Parathyroid adenoma (tissue), 2 donors: ENCODE data around the gene PON2.

Source experiments
- H2AFZ ChIP-seq: fragments of 300-600 bp; sonication (generic); one replicate; pipeline ENCODE4 v1.7.0; 2017; ENCODE audit warnings: antibody characterized with exemption, mild to moderate bottlenecking
- H3K27ac ChIP-seq: fragments of 300-600 bp; sonication (generic); one replicate; pipeline ENCODE4 v1.7.0; 2017
- H3K27me3 ChIP-seq: fragments of 300-600 bp; sonication (generic); one replicate; pipeline ENCODE4 v1.7.0; 2017; ENCODE audit warnings: low read length; ENCODE audit not compliant: control insufficient read depth, insufficient read depth
- H3K36me3 ChIP-seq: fragments of 300-600 bp; sonication (generic); one replicate; pipeline ENCODE4 v1.7.0; 2017; ENCODE audit warnings: low read length; ENCODE audit not compliant: control insufficient read depth, insufficient read depth
- H3K4me1 ChIP-seq: fragments of 300-600 bp; sonication (generic); one replicate; pipeline ENCODE4 v1.7.0; 2017; ENCODE audit warnings: control low read depth
- H3K4me2 ChIP-seq: fragments of 300-600 bp; sonication (generic); one replicate; pipeline ENCODE4 v1.7.0; 2017; ENCODE audit warnings: low read length
- H3K4me3 ChIP-seq: fragments of 300-600 bp; sonication (generic); one replicate; pipeline ENCODE4 v1.7.0; 2017; ENCODE audit warnings: low read depth, low read length
- H3K79me2 ChIP-seq: fragments of 300-600 bp; sonication (generic); one replicate; pipeline ENCODE4 v1.7.0; 2017; ENCODE audit warnings: control low read depth
- H3K9ac ChIP-seq: fragments of 300-600 bp; sonication (generic); one replicate; pipeline ENCODE4 v1.7.0; 2017; ENCODE audit warnings: mild to moderate bottlenecking
- H3K9me3 ChIP-seq: fragments of 300-600 bp; sonication (generic); one replicate; pipeline ENCODE4 v1.7.0; 2017; ENCODE audit warnings: low read length; ENCODE audit not compliant: control insufficient read depth
- TF ChIP-seq, protein P1 (sequence below): fragments of 300-600 bp; sonication (generic); IDR thresholded peaks from one replicate; pipeline ENCODE4 v1.7.0; 2017; ENCODE audit warnings: antibody characterized with exemption, mild to moderate bottlenecking
- donor health status: primary hyperparathyroidism.

Gene PON2

DNA sequence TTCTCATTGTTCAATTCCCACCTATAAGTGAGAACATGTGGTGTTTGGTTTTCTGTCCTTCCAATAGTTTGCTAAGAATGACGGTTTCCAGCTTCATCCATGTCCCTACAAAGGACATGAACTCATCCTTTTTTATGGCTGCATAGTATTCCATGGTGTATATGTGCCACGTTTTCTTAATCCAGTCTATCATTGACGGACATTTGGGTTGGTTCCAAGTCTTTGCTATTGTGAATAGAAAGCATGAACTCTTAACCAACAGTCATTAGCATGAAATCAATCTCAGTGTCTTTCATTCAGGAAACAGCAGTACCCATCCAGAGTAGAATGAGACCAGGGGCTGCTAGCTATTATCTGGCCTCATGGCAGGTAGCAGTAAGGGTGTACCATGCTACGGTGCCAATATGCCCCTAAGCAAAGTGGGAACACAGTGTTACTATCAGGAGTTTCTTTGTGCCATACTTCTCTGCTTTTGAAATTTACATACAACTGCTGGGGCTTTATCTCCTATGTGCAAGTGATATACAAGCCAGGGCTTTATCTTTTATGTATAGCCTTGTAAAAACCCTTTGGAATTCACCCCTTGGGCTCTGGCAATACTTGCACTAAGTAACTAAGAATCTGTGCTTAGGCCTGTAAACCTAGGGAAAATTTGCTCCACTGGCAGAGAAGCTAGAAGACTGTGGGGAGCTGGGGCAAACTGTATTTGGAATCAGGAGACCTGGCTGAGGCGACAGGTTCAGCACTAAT is 5.4 kb downstream of the PON2 start:
- H3K4me1 ChIP-seq: peaks cover 4% of the 10 kb centered on the region
- no peak overlapping the region for H3K27ac ChIP-seq
- no peak overlapping the region for H2AFZ ChIP-seq
- H3K79me2 ChIP-seq: no peaks in the 10 kb centered on the region
- no peaks in the 10 kb centered on the region for H3K36me3 ChIP-seq
- H3K9me3 ChIP-seq: no peaks in the 10 kb centered on the region
- H3K9ac ChIP-seq: no peak overlapping the region
- no peaks in the 10 kb centered on the region for H3K27me3 ChIP-seq
- no peak overlapping the region for H3K4me2 ChIP-seq
- TF ChIP-seq, protein P1, sequence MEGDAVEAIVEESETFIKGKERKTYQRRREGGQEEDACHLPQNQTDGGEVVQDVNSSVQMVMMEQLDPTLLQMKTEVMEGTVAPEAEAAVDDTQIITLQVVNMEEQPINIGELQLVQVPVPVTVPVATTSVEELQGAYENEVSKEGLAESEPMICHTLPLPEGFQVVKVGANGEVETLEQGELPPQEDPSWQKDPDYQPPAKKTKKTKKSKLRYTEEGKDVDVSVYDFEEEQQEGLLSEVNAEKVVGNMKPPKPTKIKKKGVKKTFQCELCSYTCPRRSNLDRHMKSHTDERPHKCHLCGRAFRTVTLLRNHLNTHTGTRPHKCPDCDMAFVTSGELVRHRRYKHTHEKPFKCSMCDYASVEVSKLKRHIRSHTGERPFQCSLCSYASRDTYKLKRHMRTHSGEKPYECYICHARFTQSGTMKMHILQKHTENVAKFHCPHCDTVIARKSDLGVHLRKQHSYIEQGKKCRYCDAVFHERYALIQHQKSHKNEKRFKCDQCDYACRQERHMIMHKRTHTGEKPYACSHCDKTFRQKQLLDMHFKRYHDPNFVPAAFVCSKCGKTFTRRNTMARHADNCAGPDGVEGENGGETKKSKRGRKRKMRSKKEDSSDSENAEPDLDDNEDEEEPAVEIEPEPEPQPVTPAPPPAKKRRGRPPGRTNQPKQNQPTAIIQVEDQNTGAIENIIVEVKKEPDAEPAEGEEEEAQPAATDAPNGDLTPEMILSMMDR: no peak
- H3K4me3 ChIP-seq: no peak overlapping the region

DNA sequence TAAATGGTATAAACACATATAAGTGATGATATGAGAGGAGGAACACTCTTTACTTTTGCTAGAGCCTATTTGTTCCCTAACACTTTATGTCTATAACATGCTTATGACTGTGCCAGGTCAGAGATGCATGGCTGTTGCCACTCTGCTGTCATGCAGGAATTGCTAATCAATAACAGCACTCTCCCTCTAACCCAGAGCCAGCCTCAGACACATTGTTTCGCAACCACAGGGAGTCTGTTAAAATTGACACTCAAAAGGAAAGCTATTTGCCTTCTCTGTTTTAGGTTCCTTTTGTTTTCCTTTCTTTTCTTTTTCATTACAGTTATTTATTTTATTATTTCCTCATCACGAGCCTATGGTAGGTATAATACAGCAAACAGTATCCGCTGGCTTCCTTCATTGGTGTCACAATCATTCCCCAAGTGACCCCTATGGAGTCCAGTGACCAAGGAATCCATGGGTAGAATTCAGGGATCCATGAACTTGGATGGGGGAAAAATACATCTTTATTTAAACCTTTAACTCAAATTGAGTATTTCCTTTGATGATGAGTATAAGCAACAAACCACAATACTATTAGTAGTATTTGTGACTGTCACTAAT is 6.8 kb downstream of the PON2 start:
- Histone ChIP-seq H2AFZ (no peak overlapping the region), H3K9ac (no peak overlapping the region), H3K4me2 (no peak overlapping the region), H3K79me2 (no peaks in the 10 kb centered on the region), H3K27me3 (no peaks in the 10 kb centered on the region), H3K4me1 (no peaks in the 10 kb centered on the region), H3K27ac (no peak overlapping the region), H3K4me3 (no peak overlapping the region), H3K9me3 (no peaks in the 10 kb centered on the region), H3K36me3 (no peaks in the 10 kb centered on the region)
- TF ChIP-seq, protein P1: no peak

DNA sequence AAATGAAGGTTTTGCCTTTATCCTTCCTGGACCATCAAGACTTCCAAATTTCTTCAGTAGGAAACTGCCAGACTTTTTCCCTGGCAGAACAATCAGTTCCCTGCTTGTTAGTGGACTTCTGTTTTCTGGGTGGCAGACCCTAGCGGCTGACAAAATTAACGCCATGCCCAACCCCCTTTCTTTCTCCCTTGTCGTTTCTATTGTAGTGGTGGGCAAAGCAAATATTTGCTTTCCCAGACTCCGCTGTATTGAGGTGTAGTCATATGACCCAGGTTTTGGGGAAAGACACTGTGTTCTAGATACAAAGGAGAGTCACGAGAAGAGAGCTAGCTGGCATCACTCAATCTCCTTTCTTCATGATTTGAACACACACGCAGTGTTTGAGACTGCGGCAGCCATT is 7.7 kb downstream of the PON2 start:
- no peaks in the 10 kb centered on the region for H3K9me3 ChIP-seq
- no peaks in the 10 kb centered on the region for H3K79me2 ChIP-seq
- TF ChIP-seq, protein P1: no peak
- H3K27ac ChIP-seq: no peak overlapping the region
- no peak overlapping the region for H3K4me3 ChIP-seq
- no peaks in the 10 kb centered on the region for H3K36me3 ChIP-seq
- no peak overlapping the region for H2AFZ ChIP-seq
- no peaks in the 10 kb centered on the region for H3K4me1 ChIP-seq
- no peaks in the 10 kb centered on the region for H3K27me3 ChIP-seq
- no peak overlapping the region for H3K9ac ChIP-seq
- H3K4me2 ChIP-seq: no peak overlapping the region

DNA sequence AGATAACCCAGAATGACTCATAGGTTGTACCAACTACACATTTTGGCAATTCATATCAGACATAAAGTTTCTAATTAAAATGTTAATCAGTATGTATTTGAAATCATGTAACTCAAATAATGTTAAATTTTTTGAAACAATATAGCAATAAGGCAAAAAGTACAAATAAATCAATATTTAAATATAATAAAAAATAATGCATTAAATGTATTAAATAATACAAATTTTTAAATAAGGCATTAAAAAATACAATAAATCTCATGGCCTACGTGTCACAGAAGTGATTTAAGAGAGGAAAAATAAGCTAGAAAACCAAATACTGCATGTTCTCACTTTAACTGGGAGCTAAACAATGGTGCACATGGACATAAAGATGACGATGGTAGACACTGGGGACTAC is 9.1 kb downstream of the PON2 start:
- TF ChIP-seq, protein P1: no peak
- Histone ChIP-seq H3K36me3 (no peaks in the 10 kb centered on the region), H2AFZ (no peak overlapping the region), H3K4me1 (no peaks in the 10 kb centered on the region), H3K4me2 (no peak overlapping the region), H3K9me3 (no peaks in the 10 kb centered on the region), H3K9ac (no peak overlapping the region), H3K27me3 (no peaks in the 10 kb centered on the region), H3K79me2 (no peaks in the 10 kb centered on the region), H3K27ac (no peak overlapping the region), H3K4me3 (no peak overlapping the region)

DNA sequence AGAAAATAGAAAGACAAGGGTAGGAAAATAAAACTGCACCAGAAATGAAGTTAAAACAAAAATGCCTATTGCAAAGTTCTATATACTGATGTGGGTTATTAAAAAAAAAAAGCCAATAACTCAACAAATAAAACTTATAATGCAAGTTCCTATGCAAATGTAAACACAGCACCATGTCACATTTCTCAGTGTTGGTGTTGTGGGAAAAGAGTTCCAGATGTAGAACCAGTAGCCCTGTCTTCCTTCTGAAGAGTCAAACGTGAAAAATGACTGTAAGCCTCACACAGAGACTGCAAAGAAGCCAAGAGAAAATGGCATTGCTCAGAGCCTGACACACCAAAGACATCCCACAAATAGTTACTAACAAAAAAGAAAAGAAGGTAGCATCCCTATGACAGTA is 10.1 kb downstream of the PON2 start:
- Histone ChIP-seq H3K9ac (no peak overlapping the region), H3K4me2 (no peak overlapping the region), H3K79me2 (no peaks in the 10 kb centered on the region), H3K27ac (no peak overlapping the region), H3K27me3 (no peaks in the 10 kb centered on the region), H3K4me1 (no peaks in the 10 kb centered on the region), H2AFZ (no peak overlapping the region), H3K9me3 (no peaks in the 10 kb centered on the region), H3K36me3 (no peaks in the 10 kb centered on the region), H3K4me3 (no peak overlapping the region)
- TF ChIP-seq, protein P1: no peak
